ENCODE data around the gene ALOX12B.

ALOX12B gene

GRCh38 chr17:8087075-8087951, at the start of gene ALOX12B:
Gene ALOX12B (minus strand): TSS chr17:8087716. CDS start chr17:8087442, 274 bp downstream.
- no peak within 1 kb of the TSS for H3K4me3 ChIP-seq (ENCODE audit: low read depth, low read length)

DNA sequence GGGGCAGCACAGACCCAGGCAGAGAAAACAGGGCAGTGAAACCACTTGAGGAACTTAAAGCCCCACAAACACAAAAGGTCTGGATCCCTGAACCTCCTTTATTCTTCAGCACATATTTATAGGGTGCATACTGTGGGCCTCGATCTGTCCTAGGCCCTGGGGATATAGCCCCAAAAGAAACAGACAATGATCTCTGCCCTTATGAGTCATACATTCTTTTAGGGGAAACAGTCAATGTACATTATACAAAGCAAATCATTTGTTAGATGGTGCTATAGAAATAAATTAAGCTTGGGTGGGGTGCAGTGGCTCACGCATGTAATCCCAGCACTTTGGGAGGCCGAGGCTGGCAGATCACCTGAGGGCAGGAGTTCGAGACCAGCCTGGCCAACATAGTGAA, 46.4 kb upstream of the ALOX12B start:
- H3K4me3 ChIP-seq (ENCODE audit: low read depth, low read length): no peak overlapping the region

- H3K4me3 ChIP-seq (ENCODE audit: low read depth, low read length): no peak overlapping the region
Measured at GRCh38 chr17:8133399-8133798, 45.9 kb upstream of the ALOX12B start.

DNA sequence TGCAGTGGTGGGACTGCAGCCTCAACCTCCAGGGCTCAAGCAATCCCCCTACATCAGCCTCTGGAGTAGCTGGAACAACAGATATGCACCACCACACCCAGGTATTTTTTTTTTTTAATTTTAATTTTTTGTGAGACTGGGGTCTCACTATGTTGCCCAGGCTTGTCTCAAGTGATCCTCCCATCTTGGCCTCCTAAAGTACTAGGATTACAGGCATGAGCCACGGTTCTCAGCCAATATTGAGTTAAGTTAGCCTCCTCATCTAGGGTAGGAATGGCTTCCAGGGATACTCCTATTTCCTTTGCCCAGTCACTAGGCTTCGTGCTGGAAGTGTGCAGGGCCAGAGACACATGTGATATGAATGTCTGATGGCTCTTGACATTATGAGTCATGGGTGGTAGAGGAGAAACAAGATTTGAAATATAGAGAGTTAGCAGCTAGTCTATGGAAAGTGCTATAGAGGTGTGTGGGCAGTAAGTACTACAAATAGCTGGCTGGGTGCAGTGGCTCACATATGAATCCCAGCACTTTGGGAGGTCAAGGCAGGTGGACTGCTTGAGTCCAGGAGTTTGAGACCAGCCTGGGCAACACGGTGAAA, 44.4 kb upstream of the ALOX12B start:
- H3K4me3 ChIP-seq (ENCODE audit: low read depth, low read length): no peak overlapping the region

DNA sequence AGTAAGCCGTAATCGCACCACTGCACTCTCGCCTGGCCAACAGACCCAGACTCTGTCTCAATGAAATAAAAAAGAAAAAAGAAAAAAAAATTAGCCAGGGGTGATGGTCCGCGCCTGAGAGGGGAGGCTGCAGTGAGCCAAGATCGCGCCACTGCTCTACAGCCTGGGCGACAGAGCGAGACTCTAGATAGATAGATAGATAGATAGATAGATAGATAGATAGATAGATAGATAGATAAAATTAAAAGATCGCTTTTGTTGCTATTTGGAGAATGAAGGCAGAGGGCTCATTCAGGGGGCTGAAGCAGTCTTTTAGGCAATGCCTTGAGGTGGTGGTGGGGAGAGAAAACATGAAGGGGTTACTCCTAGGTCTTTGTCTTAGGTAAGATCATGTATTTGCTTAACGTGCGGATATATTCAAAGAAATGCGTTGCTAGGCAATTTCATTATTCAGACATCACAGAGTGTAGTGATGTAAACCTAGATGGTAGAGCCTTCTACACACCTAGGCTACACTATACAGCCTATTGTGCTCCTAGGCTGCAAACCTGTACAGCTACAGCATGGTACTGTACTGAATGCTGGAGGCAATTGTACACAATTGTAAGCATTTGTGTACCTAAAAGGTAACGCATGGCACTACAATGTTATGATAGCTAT, 40.7 kb upstream of the ALOX12B start:
- H3K4me3 ChIP-seq (ENCODE audit: low read depth, low read length): no peak overlapping the region

GRCh38 chr17:8126491-8127066, 39.1 kb upstream of the ALOX12B start:
- H3K4me3 ChIP-seq (ENCODE audit: low read depth, low read length): peak overlapping the region; percentile 52

GRCh38 chr17:8125947-8126490, 38.5 kb upstream of the ALOX12B start:
- H3K4me3 ChIP-seq (ENCODE audit: low read depth, low read length): peak overlapping the region; percentile 52

GRCh38 chr17:8125154-8125946, 37.8 kb upstream of the ALOX12B start:
- H3K4me3 ChIP-seq (ENCODE audit: low read depth, low read length): peak overlapping the region; percentile 52

DNA sequence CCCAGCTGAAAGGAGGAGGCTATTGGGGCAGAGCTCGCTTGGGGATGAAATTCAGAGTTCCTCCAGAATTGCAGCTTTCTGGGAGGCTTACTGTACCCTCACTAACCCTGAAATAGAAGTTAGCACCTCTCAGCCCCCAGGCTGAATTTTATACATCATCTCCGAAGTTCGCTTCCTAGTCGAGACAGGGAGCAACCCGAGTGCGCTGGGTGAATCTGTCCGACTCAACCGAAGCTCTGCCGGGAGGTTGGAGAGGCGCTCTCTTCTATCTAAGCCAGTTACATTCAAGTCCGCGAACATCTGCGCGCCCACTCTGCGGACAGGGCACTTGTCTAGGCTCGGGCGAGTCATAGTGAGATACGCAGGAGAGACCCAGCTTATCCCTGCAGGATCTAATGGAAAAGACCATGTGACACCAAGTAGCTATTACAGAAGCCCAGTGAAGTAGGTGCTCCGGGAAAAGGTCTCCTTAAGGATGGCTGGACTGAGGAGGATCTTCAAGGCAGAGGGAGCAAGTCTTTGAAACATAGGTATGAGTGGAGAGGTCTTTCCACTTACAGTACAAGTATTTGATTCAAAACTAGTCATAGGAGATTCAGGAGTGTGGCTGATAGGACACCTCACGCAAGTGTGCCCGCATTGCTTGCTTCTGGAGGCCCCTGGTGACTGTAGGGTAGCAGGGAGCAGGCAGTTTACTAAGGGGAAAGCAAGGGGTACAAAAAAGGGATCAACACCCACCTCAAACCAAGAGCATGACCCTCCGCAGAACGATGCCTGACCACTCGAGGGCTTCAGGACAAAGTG, 37.0 kb upstream of the ALOX12B start:
- H3K4me3 ChIP-seq (ENCODE audit: low read depth, low read length): peak overlapping the region; percentile 35

GRCh38 chr17:8123695-8124349, 36.3 kb upstream of the ALOX12B start, which contains the start of gene HES7:
Gene HES7 (minus strand): TSS chr17:8124106. CDS start chr17:8124084, 22 bp downstream.
- peak within 1 kb of the TSS; percentile 58 for H3K4me3 ChIP-seq (ENCODE audit: low read depth, low read length)

DNA sequence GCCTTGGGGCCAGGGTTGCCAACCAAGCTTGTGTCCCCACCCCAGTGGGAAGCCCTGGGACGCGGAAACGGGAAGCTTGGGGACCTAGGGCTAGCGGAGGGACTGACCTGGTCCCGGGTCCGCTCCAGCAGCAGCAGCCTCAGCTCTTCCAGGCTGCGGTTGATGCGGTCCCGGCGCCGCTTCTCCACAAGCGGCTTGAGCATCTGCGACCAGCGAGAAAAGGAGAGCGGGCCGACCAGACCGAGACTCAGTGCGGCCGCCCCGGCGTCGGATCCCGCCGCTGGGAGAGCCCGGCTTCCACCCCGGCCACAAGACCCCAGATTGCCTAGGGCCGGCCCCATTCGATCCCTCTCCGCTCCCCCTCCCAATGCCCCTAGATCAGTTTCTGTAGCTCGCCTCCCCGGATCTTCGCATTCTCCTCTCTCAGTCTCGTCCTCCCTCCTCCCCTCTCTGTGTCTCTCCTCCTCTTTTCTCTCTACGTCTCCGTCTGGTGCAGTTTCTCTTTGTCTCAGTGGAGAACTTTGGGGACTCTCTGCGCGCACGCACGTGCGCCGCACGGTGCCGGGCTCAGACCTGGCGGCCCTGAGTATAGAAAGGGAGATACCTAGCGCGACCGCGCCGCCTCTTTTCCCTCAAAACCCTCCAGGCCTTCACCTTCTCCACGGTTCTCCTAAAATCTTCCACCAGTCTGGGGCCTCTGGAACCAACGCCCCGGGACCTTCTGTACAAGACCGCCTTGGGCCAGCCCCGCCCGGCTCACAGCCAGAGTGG, 35.6 kb upstream of the ALOX12B start:
- peak overlapping the region; percentile 58 for H3K4me3 ChIP-seq (ENCODE audit: low read depth, low read length)

DNA sequence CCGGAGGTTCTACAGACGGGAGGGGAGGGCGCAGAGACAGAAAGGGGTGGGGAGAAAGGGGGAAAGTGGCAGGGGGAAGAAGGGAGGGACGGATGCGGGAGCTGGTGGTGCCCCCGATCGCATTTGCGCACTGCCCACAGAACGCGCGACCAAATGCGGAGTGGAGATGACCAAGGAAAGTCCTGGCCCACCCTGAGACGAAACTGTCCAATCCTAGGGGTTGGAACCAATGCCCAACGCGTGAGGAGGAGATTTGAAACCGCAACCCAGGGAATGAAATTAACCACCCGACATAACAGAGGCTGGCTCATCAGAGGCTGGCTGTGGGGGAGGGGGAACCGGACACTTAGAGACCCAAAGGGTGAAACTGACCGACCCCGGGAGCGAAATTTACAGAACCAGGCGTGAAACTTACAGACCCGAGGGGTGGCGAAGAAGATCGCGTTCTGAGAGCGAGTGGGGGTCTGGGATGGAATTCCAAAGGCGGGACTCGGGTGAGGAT, 35.0 kb upstream of the ALOX12B start:
- H3K4me3 ChIP-seq (ENCODE audit: low read depth, low read length): peak overlapping the region; percentile 58

- peak overlapping the region; percentile 58 for H3K4me3 ChIP-seq (ENCODE audit: low read depth, low read length)
Measured at GRCh38 chr17:8121681-8122421, 34.3 kb upstream of the ALOX12B start.

DNA sequence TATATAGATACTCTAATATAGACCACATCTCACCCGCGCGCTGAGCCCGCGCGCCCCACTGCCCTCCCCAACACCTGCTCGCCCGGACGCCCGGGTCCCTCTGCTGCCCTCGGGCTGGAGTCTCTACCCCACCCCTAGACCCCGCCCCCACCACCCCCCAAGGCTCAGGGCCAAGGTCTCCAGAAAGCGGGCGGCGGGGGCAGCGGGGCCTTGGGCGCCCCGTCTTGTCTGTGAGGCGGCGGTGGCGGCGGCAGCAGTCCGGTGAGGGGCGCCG, 33.8 kb upstream of the ALOX12B start:
- peak overlapping the region; percentile 61 for H3K4me3 ChIP-seq (ENCODE audit: low read depth, low read length)

DNA sequence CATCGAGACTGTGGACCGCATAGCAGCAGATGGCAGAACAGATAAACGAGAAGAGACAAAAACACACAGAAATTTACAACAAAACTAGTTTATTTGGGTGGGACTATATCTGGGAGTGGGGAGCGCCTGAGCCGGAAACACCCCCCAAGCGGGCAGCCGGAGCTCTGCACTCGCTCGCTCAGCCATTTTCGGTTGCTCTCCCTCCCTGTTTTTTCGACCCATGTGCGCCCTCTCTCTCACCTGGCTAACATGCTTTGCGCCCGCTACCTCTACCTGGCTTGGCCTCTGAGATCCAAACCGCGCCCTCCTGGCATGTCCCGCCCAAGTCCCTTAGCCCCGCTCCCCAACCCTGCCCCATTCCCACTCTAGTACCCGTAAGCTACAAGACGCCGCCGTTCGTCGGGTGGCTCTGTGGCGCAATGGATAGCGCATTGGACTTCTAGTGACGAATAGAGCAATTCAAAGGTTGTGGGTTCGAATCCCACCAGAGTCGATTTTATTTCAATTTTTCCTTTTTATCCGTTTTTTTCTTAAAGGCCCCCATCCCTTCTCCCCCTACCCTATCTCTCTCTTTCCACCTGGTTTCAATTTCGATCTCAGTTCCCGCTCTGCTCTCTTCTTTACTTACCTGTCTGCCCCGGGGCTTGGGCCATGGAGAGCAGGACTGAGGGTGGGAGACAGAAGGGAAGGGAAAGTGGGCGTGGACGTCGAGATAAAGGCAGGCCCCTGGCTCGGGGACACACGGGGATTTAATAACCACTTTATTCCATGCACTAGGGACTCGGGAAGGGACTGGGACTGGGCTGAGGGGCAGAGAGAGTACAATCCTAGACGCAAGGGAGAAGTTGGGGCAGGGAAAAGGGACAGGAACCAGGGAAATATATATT, 33.2 kb upstream of the ALOX12B start:
- peak overlapping the region; percentile 61 for H3K4me3 ChIP-seq (ENCODE audit: low read depth, low read length)

All from iPS-11a (cell line).